SU-DHL-6 (cell line): ENCODE results near the gene TAL1.

Experiments used
- EZH2phosphoT487 ChIP-seq: fragments of 200-600 bp; sonication (generic), shearing (Covaris generic); conservative IDR thresholded peaks from 2 replicates; pipeline ENCODE4 v1.6.1; 2018; ENCODE audit warnings: mild to moderate bottlenecking, antibody characterized with exemption, low read length, moderate library complexity, mixed read lengths
- TF ChIP-seq, protein P1 (sequence below): fragments of 200-600 bp; sonication (generic); IDR thresholded peaks from one replicate; pipeline ENCODE4 v1.5.1; 2017; ENCODE audit warnings: antibody characterized with exemption, mild to moderate bottlenecking, low read length, moderate library complexity; ENCODE audit not compliant: insufficient read depth, poor library complexity, severe bottlenecking

GRCh38 chr1:47233186-47233585, 1.2 kb upstream of the TAL1 start:
- TF ChIP-seq, protein P1, sequence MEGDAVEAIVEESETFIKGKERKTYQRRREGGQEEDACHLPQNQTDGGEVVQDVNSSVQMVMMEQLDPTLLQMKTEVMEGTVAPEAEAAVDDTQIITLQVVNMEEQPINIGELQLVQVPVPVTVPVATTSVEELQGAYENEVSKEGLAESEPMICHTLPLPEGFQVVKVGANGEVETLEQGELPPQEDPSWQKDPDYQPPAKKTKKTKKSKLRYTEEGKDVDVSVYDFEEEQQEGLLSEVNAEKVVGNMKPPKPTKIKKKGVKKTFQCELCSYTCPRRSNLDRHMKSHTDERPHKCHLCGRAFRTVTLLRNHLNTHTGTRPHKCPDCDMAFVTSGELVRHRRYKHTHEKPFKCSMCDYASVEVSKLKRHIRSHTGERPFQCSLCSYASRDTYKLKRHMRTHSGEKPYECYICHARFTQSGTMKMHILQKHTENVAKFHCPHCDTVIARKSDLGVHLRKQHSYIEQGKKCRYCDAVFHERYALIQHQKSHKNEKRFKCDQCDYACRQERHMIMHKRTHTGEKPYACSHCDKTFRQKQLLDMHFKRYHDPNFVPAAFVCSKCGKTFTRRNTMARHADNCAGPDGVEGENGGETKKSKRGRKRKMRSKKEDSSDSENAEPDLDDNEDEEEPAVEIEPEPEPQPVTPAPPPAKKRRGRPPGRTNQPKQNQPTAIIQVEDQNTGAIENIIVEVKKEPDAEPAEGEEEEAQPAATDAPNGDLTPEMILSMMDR = no peak
- TF ChIP-seq EZH2phosphoT487 = no peak
